ENCODE measurements around the gene KREMEN2. TPM values are rescaled to one million over a fixed set of nuclear protein-coding genes. Genes with fewer than 3 reads are reported as not detected.

KREMEN2 gene
- total and polyA plus RNA-seq, 2 of the 13 experiments (the other 11 are each of a cell fraction or from before 2014, with no cell fraction given) = 0.48 to 1.2 TPM

GRCh38 chr16:2968738-2969544 lies 4.9 kb downstream of the KREMEN2 start, which contains the start of gene PAQR4 (continued):
- TF ChIP-seq ZNF274 (CRISPR knock-in tag; IDR thresholded peaks at IDR 0.05) (peak; percentile 97), HDAC6 (IDR thresholded peaks at IDR 0.05; ENCODE audit: low read depth, low read length) (no peak), TSC22D2 (CRISPR knock-in tag; IDR thresholded peaks at IDR 0.05; ENCODE audit: borderline replicate concordance) (peak; percentile 99), GATAD2A (CRISPR knock-in tag; IDR thresholded peaks at IDR 0.05) (peak; percentile 70), POLR2A (IDR thresholded peaks at IDR 0.05; ENCODE audit: insufficient read depth in 1 of 2, low read depth in 2 of 2, low read length in 2 of 2) (peak; percentile 33 to 80; a peak in 3 of 4 replicates), ZNF720 (CRISPR knock-in tag; IDR thresholded peaks at IDR 0.05) (0 out of 2 replicates have a peak, but pooled peaks have one; percentile 82), EEA1 (CRISPR knock-in tag; IDR thresholded peaks at IDR 0.05; ENCODE audit: borderline replicate concordance) (peak; percentile 68; the same call in 1 of the 2 replicates), NFIB (CRISPR knock-in tag; IDR thresholded peaks at IDR 0.05; ENCODE audit: borderline replicate concordance) (no peak), HOXA3 (CRISPR knock-in tag; IDR thresholded peaks at IDR 0.05) (peak; percentile 75), SIN3A (IDR thresholded peaks at IDR 0.05; ENCODE audit: borderline replicate concordance, low read depth, low read length) (peak; percentile 98), SP5 (CRISPR knock-in tag; IDR thresholded peaks at IDR 0.05; ENCODE audit: borderline replicate concordance, low read depth) (0 out of 2 replicates have a peak, but pooled peaks have one; percentile 63), ZNF556 (CRISPR knock-in tag; IDR thresholded peaks at IDR 0.05; ENCODE audit: borderline replicate concordance) (peak; percentile 96), ZNF20 (CRISPR knock-in tag; IDR thresholded peaks at IDR 0.05) (no peak), KDM5B (CRISPR knock-in tag; IDR thresholded peaks at IDR 0.05; ENCODE audit: borderline replicate concordance) (peak; percentile 98), ZNF143 (CRISPR knock-in tag; IDR thresholded peaks at IDR 0.05) (peak; percentile 47; the same call in 1 of the 2 replicates), STAT5B (CRISPR knock-in tag; IDR thresholded peaks at IDR 0.05) (peak; percentile 95), FOXA3 (CRISPR knock-in tag; IDR thresholded peaks at IDR 0.05) (peak; percentile 46; the same call in 1 of the 2 replicates), CTCF (CRISPR knock-in tag; IDR thresholded peaks at IDR 0.05) (peak; percentile 30), CBX1 (IDR thresholded peaks at IDR 0.05; ENCODE audit: low read depth) (no peak), HHEX (CRISPR knock-in tag; IDR thresholded peaks at IDR 0.05) (no peak), DDIT3 (CRISPR knock-in tag; IDR thresholded peaks at IDR 0.05) (no peak), ETV5 (CRISPR knock-in tag; IDR thresholded peaks at IDR 0.05; ENCODE audit: borderline replicate concordance) (peak; percentile 98), ZNF652 (CRISPR knock-in tag; IDR thresholded peaks at IDR 0.05; ENCODE audit: borderline replicate concordance, low read depth) (peak; percentile 32; the same call in 1 of the 2 replicates), IKZF1 (IDR thresholded peaks at IDR 0.05) (no peak), CC2D1A (CRISPR knock-in tag; IDR thresholded peaks at IDR 0.05) (no peak), SALL2 (CRISPR knock-in tag; IDR thresholded peaks at IDR 0.05) (peak; percentile 88), WIZ (CRISPR knock-in tag; IDR thresholded peaks at IDR 0.05) (peak; percentile 99), POGK (CRISPR knock-in tag; conservative IDR thresholded peaks at IDR 0.05) (peak; percentile 96)

Measured in HepG2 (cell line).